Stomach (tissue), 4 donors: ENCODE results near the gene ELF4.

Experiments
- CTCF ChIP-seq, 7 experiments: fragments of 450-650 bp in 4 of 7; fragments of 200-600 bp in 3 of 7; sonication (generic) in 3 of 7; IDR thresholded peaks; one replicate each; pipeline ENCODE4 v1.5.1; 2016 to 2019; ENCODE audit warnings: antibody characterized with exemption in 7 of 7, control low read depth in 2 of 7, mild to moderate bottlenecking in 1 of 7
- EP300 ChIP-seq: sonication (generic); formaldehyde crosslinking; IDR thresholded peaks from one replicate; pipeline ENCODE4 v1.6.1; 2017; ENCODE audit warnings: antibody characterized with exemption
- POLR2A ChIP-seq, 4 donors: fragments of 450-650 bp; IDR thresholded peaks; one replicate each; pipeline ENCODE4 v1.6.1; 2016; ENCODE audit warnings: antibody characterized with exemption in 4 of 4, control low read depth in 2 of 4, mild to moderate bottlenecking in 1 of 4, moderate library complexity in 1 of 4
- POLR2AphosphoS5 ChIP-seq, 3 donors: sonication (generic); formaldehyde crosslinking; IDR thresholded peaks; one replicate each; pipeline ENCODE4 v1.6.1; 2016; ENCODE audit warnings: antibody characterized with exemption in 3 of 3

DNA sequence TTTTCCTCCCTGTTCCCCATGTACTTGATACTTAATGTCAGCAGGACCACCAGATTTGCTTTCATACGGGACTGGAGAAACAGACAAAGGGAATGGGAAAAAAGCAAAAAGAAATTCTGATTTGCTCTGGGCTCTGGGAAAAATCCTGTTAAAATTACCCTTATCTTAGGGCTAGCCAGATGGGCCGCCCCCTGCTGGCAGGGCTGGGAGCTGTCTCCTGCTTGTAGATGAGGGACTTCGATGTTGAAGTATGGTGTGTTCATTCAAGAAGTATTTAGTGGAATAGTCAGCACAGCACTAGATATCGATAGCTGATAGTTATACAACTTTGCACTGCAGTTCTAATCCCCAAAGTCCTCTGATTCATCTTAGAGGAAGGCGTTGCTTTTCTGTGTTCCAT is 82.1 kb downstream of the ELF4 start:
- TF ChIP-seq POLR2A (IDR thresholded peaks at IDR 0.05) (no peak), CTCF (IDR thresholded peaks at IDR 0.05) (peak in 5 of 7 experiments; percentile 42 to 65 (median 54)), POLR2AphosphoS5 (IDR thresholded peaks at IDR 0.05) (no peak), EP300 (no peak)
